HepG2 (cell line): ENCODE results near the gene TIMM17A. TPM values are rescaled to one million over a fixed set of nuclear protein-coding genes. Genes with fewer than 3 reads are reported as not detected.

Experiments
- ARHGAP35 ChIP-seq: sonication (generic); formaldehyde crosslinking; IDR thresholded peaks from 2 replicates; pipeline ENCODE4 v1.9.0; 2022; ENCODE audit warnings: mild to moderate bottlenecking, inconsistent platforms, moderate library complexity, missing genetic modification reagents, borderline replicate concordance
- ARID2 ChIP-seq: sonication (generic); formaldehyde crosslinking; IDR thresholded peaks from 2 replicates; pipeline ENCODE4 v1.8.1; 2022; ENCODE audit warnings: mild to moderate bottlenecking, missing genetic modification reagents, borderline replicate concordance
- ATF3 ChIP-seq: sonication (generic); formaldehyde crosslinking; IDR thresholded peaks from 2 replicates; pipeline ENCODE4 v1.4.0; 2020; ENCODE audit warnings: missing genetic modification reagents
- FOXA1 ChIP-seq, 2 experiments: fragments of 450-650 bp in 1 of 2; sonication (generic) in 1 of 2; formaldehyde crosslinking in 1 of 2; IDR thresholded peaks; 2 replicates each; pipeline versions ENCODE4 v1.4.0 to v1.6.1; 2016 to 2020; ENCODE audit warnings: missing genetic modification reagents in 1 of 2
- MTA1 ChIP-seq: sonication (generic); formaldehyde crosslinking; IDR thresholded peaks from 2 replicates; pipeline ENCODE4 v1.4.0; 2020; ENCODE audit warnings: missing genetic modification reagents, mild to moderate bottlenecking, borderline replicate concordance
- NFIB ChIP-seq: sonication (generic); formaldehyde crosslinking; IDR thresholded peaks from 2 replicates; pipeline ENCODE4 v1.9.0; 2021; ENCODE audit warnings: missing genetic modification reagents, mild to moderate bottlenecking, borderline replicate concordance
- PHF20 ChIP-seq: sonication (generic); formaldehyde crosslinking; IDR thresholded peaks from 2 replicates; pipeline ENCODE4 v1.5.0; 2020; ENCODE audit warnings: mild to moderate bottlenecking, missing genetic modification reagents
- RFXAP ChIP-seq: sonication (generic); formaldehyde crosslinking; IDR thresholded peaks from 2 replicates; pipeline ENCODE4 v1.4.0; 2020; ENCODE audit warnings: missing genetic modification reagents, borderline replicate concordance
- RXRA ChIP-seq: sonication (generic); formaldehyde crosslinking; IDR thresholded peaks from 2 replicates; pipeline ENCODE4 v1.5.1; 2020; ENCODE audit warnings: missing genetic modification reagents
- SOX13 ChIP-seq, 3 experiments: fragments of 450-650 bp in 1 of 3; sonication (generic) in 1 of 3; formaldehyde crosslinking in 1 of 3; IDR thresholded peaks in 2 of 3; conservative IDR thresholded peaks in 1 of 3; 2 replicates each; pipeline versions ENCODE4 v1.5.0 to v1.6.1; 2016 to 2020; ENCODE audit warnings: antibody characterized with exemption in 1 of 3, mild to moderate bottlenecking in 1 of 3, missing compliant biosample characterization in 1 of 3, missing genetic modification reagents in 1 of 3, moderate library complexity in 1 of 3
- SP2 ChIP-seq: sonication (generic); formaldehyde crosslinking; IDR thresholded peaks from 2 replicates; pipeline ENCODE4 v1.5.1; 2020; ENCODE audit warnings: mild to moderate bottlenecking, missing genetic modification reagents
- XRCC5 ChIP-seq: fragments of 200-400 bp; formaldehyde crosslinking; optimal IDR thresholded peaks from 2 replicates; pipeline ENCODE3; 2017; ENCODE audit warnings: mild to moderate bottlenecking, low read length
- ZFP90 ChIP-seq: sonication (generic); formaldehyde crosslinking; IDR thresholded peaks from 2 replicates; pipeline ENCODE4 v1.8.0; 2022; ENCODE audit warnings: missing genetic modification reagents, mild to moderate bottlenecking, inconsistent platforms, borderline replicate concordance
- ZNF121 ChIP-seq: sonication (generic); formaldehyde crosslinking; IDR thresholded peaks from 2 replicates; pipeline ENCODE4 v1.5.0; 2020; ENCODE audit warnings: mild to moderate bottlenecking, missing genetic modification reagents
- ZNF20 ChIP-seq: sonication (generic); formaldehyde crosslinking; IDR thresholded peaks from 2 replicates; pipeline ENCODE4 v1.4.0; 2020; ENCODE audit warnings: mild to moderate bottlenecking, moderate library complexity, missing genetic modification reagents
- ZNF354B ChIP-seq: sonication (generic); formaldehyde crosslinking; IDR thresholded peaks from 2 replicates; pipeline ENCODE4 v1.8.0; 2022; ENCODE audit warnings: mild to moderate bottlenecking, missing genetic modification reagents
- ZNF567 ChIP-seq: sonication (generic); formaldehyde crosslinking; IDR thresholded peaks from 2 replicates; pipeline ENCODE4 v1.8.1; 2023; ENCODE audit warnings: mild to moderate bottlenecking, missing genetic modification reagents, borderline replicate concordance
- ZNF570 ChIP-seq: sonication (generic); formaldehyde crosslinking; IDR thresholded peaks from 2 replicates; pipeline ENCODE4 v1.4.0; 2020; ENCODE audit warnings: mild to moderate bottlenecking, missing genetic modification reagents, borderline replicate concordance
- ZNF674 ChIP-seq: sonication (generic); formaldehyde crosslinking; IDR thresholded peaks from 2 replicates; pipeline ENCODE4 v1.5.0; 2020; ENCODE audit warnings: low read depth, mild to moderate bottlenecking, missing genetic modification reagents
- ZNF776 ChIP-seq: sonication (generic); formaldehyde crosslinking; IDR thresholded peaks from 2 replicates; pipeline ENCODE4 v1.4.0; 2020; ENCODE audit warnings: mild to moderate bottlenecking, missing genetic modification reagents
- ZNF792 ChIP-seq: IDR thresholded peaks from 2 replicates; pipeline ENCODE4 v1.6.1; 2016
- polyA plus RNA-seq, 8 experiments: library from polyadenylated mRNA; depleted of rRNA in 3 of 8; stranded (reverse) in 7 of 8; unstranded in 1 of 8; fragments of >200 nt; fragmentation: Illumina TruSeq in 4 of 8; extraction: Trizol in 4 of 8; gene quantifications; 2 replicates each; pipeline versions ENCODE4 v1.2.1 to v1.2.3, GENCODE V29; 2011 to 2016; ENCODE audit warnings: low read depth in 4 of 8, missing spikeins in 1 of 8, mixed read lengths in 1 of 8; ENCODE audit not compliant: insufficient read depth in 1 of 8
- total RNA-seq, 5 experiments: library from RNA; depleted of rRNA; stranded (reverse); fragments of >200 nt; fragmentation: Illumina TruSeq; extraction: Trizol; gene quantifications; 2 replicates each; pipeline ENCODE4 v1.2.3, GENCODE V29; 2016; ENCODE audit warnings: low read depth in 1 of 5

The TIMM17A gene
- total and polyA plus RNA-seq, 2 of the 13 experiments (the other 11 are each of a cell fraction or from before 2014, with no cell fraction given), result 50.8 to 97.8 TPM

DNA sequence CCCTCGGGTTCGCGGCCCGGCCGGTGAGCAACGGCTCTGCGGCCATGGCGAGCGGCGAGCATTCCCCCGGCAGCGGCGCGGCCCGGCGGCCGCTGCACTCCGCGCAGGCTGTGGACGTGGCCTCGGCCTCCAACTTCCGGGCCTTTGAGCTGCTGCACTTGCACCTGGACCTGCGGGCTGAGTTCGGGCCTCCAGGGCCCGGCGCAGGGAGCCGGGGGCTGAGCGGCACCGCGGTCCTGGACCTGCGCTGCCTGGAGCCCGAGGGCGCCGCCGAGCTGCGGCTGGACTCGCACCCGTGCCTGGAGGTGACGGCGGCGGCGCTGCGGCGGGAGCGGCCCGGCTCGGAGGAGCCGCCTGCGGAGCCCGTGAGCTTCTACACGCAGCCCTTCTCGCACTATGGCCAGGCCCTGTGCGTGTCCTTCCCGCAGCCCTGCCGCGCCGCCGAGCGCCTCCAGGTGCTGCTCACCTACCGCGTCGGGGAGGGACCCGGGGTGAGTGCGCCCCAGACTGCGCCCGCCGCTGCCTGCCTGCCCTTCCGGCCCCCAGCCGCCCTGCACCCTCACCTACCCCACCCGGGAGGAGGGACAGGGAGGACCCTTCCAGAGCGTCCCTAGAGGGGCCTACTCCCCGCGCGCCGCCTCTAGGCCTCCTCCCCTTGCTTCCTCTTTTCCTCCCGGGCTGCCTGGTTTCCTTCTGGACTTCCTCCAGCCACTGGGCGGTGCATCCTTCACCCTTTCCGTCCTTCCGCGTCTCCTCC is 27.5 kb downstream of the TIMM17A start, which contains the start of gene RNPEP (continued):
- no peak for TF ChIP-seq ZNF121 (CRISPR knock-in tag)
- TF ChIP-seq ARID2 (CRISPR knock-in tag), result no peak; the same call in 1 of the 2 replicates
- TF ChIP-seq ZNF567 (CRISPR knock-in tag), result 0 out of 2 replicates have a peak, but pooled peaks have one; percentile 56
- TF ChIP-seq ZFP90 (CRISPR knock-in tag), result no peak; the same call in 1 of the 2 replicates
- peak; percentile 84 for TF ChIP-seq ARHGAP35 (CRISPR knock-in tag)
- TF ChIP-seq XRCC5, result peak; percentile 62
- 0 out of 2 replicates have a peak, but pooled peaks have one; percentile 7 for TF ChIP-seq RFXAP (CRISPR knock-in tag)
- no peak for TF ChIP-seq FOXA1 (IDR thresholded peaks at IDR 0.05)
- no peak for TF ChIP-seq FOXA1 (CRISPR knock-in tag; IDR thresholded peaks at IDR 0.05)
- no peak for TF ChIP-seq SOX13 (IDR thresholded peaks at IDR 0.05)
- no peak for TF ChIP-seq SOX13 (CRISPR knock-in tag; conservative IDR thresholded peaks at IDR 0.05 in 1 of 2, IDR thresholded peaks at IDR 0.05 in 1 of 2)
- no peak for TF ChIP-seq NFIB (CRISPR knock-in tag)
- peak; percentile 37; the same call in 1 of the 2 replicates for TF ChIP-seq PHF20 (CRISPR knock-in tag)
- TF ChIP-seq ATF3 (CRISPR knock-in tag), result no peak
- 0 out of 2 replicates have a peak, but pooled peaks have one; percentile 61 for TF ChIP-seq ZNF20
- 0 out of 2 replicates have a peak, but pooled peaks have one; percentile 32 for TF ChIP-seq RXRA
- TF ChIP-seq ZNF354B (CRISPR knock-in tag), result no peak
- TF ChIP-seq ZNF776 (CRISPR knock-in tag), result peak; percentile 44; the same call in 1 of the 2 replicates
- no peak for TF ChIP-seq ZNF792 (CRISPR knock-in tag)
- TF ChIP-seq ZNF570, result no peak
- no peak; the same call in 1 of the 2 replicates for TF ChIP-seq ZNF674 (CRISPR knock-in tag)
- TF ChIP-seq MTA1 (CRISPR knock-in tag), result peak; percentile 67; the same call in 1 of the 2 replicates
- TF ChIP-seq SP2, result peak; percentile 41; the same call in 1 of the 2 replicates
